Subcutaneous abdominal adipose tissue (tissue), 5 donors: ENCODE measurements around the gene CNTNAP2.

Source experiments
- H3K27ac ChIP-seq: one replicate; pipeline ENCODE4 v1.7.0; 2013; ENCODE audit warnings: low read depth, mild to moderate bottlenecking, inconsistent platforms, low read length, moderate library complexity
- H3K27me3 ChIP-seq, 5 donors: one replicate each; pipeline ENCODE4 v1.7.0; 2013; ENCODE audit warnings: low read length in 5 of 5, inconsistent platforms in 1 of 5; ENCODE audit not compliant: control insufficient read depth in 5 of 5, insufficient read depth in 4 of 5
- H3K36me3 ChIP-seq, 5 donors: one replicate each; pipeline ENCODE4 v1.7.0; 2013; ENCODE audit warnings: low read length in 5 of 5; ENCODE audit not compliant: control insufficient read depth in 5 of 5, insufficient read depth in 5 of 5
- H3K4me1 ChIP-seq, 5 donors: one replicate each; pipeline ENCODE4 v1.7.0; 2013; ENCODE audit warnings: low read length in 5 of 5, mild to moderate bottlenecking in 3 of 5, moderate library complexity in 1 of 5; ENCODE audit not compliant: control insufficient read depth in 5 of 5, insufficient read depth in 5 of 5
- H3K4me3 ChIP-seq, 5 donors: one replicate each; pipeline ENCODE4 v1.7.0; 2013; ENCODE audit warnings: low read length in 5 of 5, low read depth in 1 of 5
- H3K9ac ChIP-seq, 5 donors: one replicate each; pipeline ENCODE4 v1.7.0; 2013; ENCODE audit warnings: low read length in 5 of 5, mild to moderate bottlenecking in 4 of 5, moderate library complexity in 3 of 5
- H3K9me3 ChIP-seq, 5 donors: one replicate each; pipeline ENCODE4 v1.7.0; 2013; ENCODE audit warnings: low read length in 5 of 5; ENCODE audit not compliant: control insufficient read depth in 5 of 5
- donor health status: healthy.
- donor health status: healthy.
- donor health status: healthy.
- donor health status: healthy.
- donor health status: healthy.

The CNTNAP2 gene

GRCh38 chr7:147547252-147547897, 1430.8 kb downstream of the CNTNAP2 start:
- Histone ChIP-seq H3K27ac (no peak overlapping the region), H3K4me1 (no peaks in the 10 kb centered on the region), H3K9ac (no peak overlapping the region), H3K4me3 (no peak overlapping the region), H3K9me3 (peaks cover 0 to 4% (median 0%) of the 10 kb centered on the region in 5 donors), H3K36me3 (no peaks in the 10 kb centered on the region), H3K27me3 (no peaks in the 10 kb centered on the region)

GRCh38 chr7:147556317-147556716, 1439.7 kb downstream of the CNTNAP2 start:
- H3K9ac ChIP-seq: no peak overlapping the region

GRCh38 chr7:147563669-147564068, 1447.1 kb downstream of the CNTNAP2 start:
- Histone ChIP-seq H3K4me3 (no peak overlapping the region), H3K9ac (no peak overlapping the region), H3K27me3 (no peaks in the 10 kb centered on the region), H3K9me3 (no peaks in the 10 kb centered on the region), H3K36me3 (no peaks in the 10 kb centered on the region), H3K4me1 (no peaks in the 10 kb centered on the region), H3K27ac (no peak overlapping the region)

More at GRCh38 chr7:147556317-147556716, 1439.7 kb downstream of the CNTNAP2 start:
- no peak overlapping the region for H3K27ac ChIP-seq
- H3K4me1 ChIP-seq: no peaks in the 10 kb centered on the region
- no peaks in the 10 kb centered on the region for H3K36me3 ChIP-seq
- no peaks in the 10 kb centered on the region for H3K9me3 ChIP-seq
- no peaks in the 10 kb centered on the region for H3K27me3 ChIP-seq
- no peak overlapping the region for H3K4me3 ChIP-seq

GRCh38 chr7:147564786-147565476, 1448.3 kb downstream of the CNTNAP2 start:
- H3K4me1 ChIP-seq: no peaks in the 10 kb centered on the region
- H3K9ac ChIP-seq: no peak overlapping the region
- no peak overlapping the region for H3K4me3 ChIP-seq
- H3K36me3 ChIP-seq: no peaks in the 10 kb centered on the region
- H3K27ac ChIP-seq: no peak overlapping the region
- H3K9me3 ChIP-seq: no peaks in the 10 kb centered on the region
- H3K27me3 ChIP-seq: no peaks in the 10 kb centered on the region

- Histone ChIP-seq H3K9ac (no peak overlapping the region), H3K27me3 (no peaks in the 10 kb centered on the region), H3K27ac (no peak overlapping the region), H3K4me1 (no peaks in the 10 kb centered on the region), H3K4me3 (no peak overlapping the region), H3K36me3 (no peaks in the 10 kb centered on the region), H3K9me3 (no peaks in the 10 kb centered on the region)
These were observed 1450.4 kb downstream of the CNTNAP2 start for GRCh38 chr7:147567043-147567442.

- Histone ChIP-seq H3K9me3 (no peaks in the 10 kb centered on the region), H3K4me3 (no peak overlapping the region), H3K36me3 (no peaks in the 10 kb centered on the region), H3K27ac (no peak overlapping the region), H3K4me1 (no peaks in the 10 kb centered on the region), H3K9ac (no peak overlapping the region), H3K27me3 (no peaks in the 10 kb centered on the region)
These were observed 1452.7 kb downstream of the CNTNAP2 start for GRCh38 chr7:147569116-147569913.

GRCh38 chr7:147570390-147570789, 1453.8 kb downstream of the CNTNAP2 start:
- H3K4me3 ChIP-seq: no peak overlapping the region
- H3K27ac ChIP-seq: no peak overlapping the region
- no peaks in the 10 kb centered on the region for H3K4me1 ChIP-seq
- H3K9me3 ChIP-seq: no peaks in the 10 kb centered on the region
- H3K9ac ChIP-seq: no peak overlapping the region
- no peaks in the 10 kb centered on the region for H3K27me3 ChIP-seq
- no peaks in the 10 kb centered on the region for H3K36me3 ChIP-seq

DNA sequence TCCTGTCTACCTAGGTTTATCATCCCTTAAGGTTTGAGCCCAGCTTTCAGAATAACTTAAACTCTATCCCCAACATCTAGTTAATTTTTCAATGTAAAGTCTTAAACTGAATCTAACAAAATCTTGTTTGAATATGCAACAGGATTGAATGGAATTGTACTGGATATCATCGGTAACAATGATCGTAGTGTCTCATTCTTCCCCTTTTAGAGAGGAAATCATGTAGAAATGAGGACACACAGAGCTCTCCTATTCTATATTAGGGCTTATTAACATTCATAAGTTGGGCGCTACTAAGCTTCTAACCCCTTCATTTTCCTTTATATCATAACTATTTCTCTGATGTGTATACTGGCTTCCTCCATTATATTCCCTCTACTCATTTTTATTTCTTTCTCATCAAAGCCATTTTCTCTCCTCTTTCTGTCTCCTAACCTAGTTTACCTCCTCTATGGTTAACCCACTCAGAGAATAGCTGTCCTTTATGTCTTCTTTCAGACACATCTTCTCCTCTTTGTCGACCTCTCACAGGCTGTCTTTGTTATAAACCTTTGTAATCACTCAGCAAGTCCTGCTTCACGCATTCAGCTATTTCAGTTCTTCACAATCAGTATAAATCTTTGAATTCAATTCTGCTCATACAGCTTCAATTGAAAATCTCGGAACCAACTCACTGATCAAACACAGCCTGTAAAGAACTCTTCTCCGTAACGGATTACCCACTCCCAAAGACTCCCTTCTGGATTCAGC, 1455.0 kb downstream of the CNTNAP2 start:
- H3K27me3 ChIP-seq: no peaks in the 10 kb centered on the region
- no peak overlapping the region for H3K27ac ChIP-seq
- H3K4me1 ChIP-seq: no peaks in the 10 kb centered on the region
- no peak overlapping the region for H3K9ac ChIP-seq
- no peaks in the 10 kb centered on the region for H3K36me3 ChIP-seq
- no peaks in the 10 kb centered on the region for H3K9me3 ChIP-seq
- H3K4me3 ChIP-seq: no peak overlapping the region

GRCh38 chr7:147578196-147578595, 1461.6 kb downstream of the CNTNAP2 start:
- no peak overlapping the region for H3K4me3 ChIP-seq
- no peaks in the 10 kb centered on the region for H3K4me1 ChIP-seq
- no peaks in the 10 kb centered on the region for H3K36me3 ChIP-seq
- no peak overlapping the region for H3K9ac ChIP-seq
- no peaks in the 10 kb centered on the region for H3K9me3 ChIP-seq
- H3K27me3 ChIP-seq: no peaks in the 10 kb centered on the region
- no peak overlapping the region for H3K27ac ChIP-seq
